ENCODE measurements around the gene FAM217A.
"Not testable (repeated sequence)": the region's sequence is repeated elsewhere in the genome, so short reads cannot be mapped to it uniquely, and the experiment has no call there.

FAM217A gene

DNA sequence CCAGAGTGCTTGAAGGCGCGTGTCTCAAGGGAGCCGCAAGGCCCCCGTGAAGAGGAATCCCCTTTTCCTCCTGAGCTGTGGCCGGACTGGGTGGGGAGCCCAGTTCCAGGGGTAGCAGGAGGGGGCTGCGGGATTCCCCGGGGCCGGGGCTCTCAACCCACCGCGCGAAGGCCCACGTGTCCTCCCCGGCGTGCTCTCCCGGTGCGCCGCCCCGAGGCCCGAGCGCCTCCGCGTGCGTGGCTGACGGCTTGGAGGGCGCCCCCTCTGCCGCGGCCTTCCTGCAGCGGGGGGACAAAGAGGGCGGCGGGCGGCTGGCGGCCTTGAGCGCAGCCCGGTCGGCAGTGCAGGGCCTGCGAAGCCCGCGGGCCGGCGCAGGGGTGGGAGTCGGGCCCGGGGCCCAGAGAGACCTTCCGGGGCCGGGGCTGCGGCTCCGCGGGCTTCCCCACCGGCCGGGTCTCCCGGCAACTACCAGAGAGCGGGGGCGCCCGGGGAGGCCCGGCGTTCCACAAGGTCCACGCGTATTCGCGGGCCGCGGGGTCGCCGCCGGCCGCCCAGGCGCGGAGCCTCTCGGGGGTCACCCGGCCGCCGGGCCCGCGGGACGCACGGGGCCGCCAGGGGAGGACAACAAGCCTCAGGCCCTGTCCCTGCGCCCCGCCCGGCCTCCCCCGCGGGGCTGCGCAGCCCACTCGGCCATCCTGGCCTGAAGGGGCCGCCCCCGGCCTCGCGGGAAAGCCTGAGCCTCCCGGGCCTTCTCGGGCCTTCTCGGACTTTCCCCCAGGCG lies at the start of gene FAM217A:
Gene FAM217A, minus strand, starts transcription at position 447 of the 781 bp plus-strand sequence. CDS start 1,723 bp downstream, outside the sequence.
- DNase-seq, result no peak

GRCh38 chr6:4128072-4128471 lies 49.1 kb upstream of the FAM217A start:
- no peak for DNase-seq

DNA sequence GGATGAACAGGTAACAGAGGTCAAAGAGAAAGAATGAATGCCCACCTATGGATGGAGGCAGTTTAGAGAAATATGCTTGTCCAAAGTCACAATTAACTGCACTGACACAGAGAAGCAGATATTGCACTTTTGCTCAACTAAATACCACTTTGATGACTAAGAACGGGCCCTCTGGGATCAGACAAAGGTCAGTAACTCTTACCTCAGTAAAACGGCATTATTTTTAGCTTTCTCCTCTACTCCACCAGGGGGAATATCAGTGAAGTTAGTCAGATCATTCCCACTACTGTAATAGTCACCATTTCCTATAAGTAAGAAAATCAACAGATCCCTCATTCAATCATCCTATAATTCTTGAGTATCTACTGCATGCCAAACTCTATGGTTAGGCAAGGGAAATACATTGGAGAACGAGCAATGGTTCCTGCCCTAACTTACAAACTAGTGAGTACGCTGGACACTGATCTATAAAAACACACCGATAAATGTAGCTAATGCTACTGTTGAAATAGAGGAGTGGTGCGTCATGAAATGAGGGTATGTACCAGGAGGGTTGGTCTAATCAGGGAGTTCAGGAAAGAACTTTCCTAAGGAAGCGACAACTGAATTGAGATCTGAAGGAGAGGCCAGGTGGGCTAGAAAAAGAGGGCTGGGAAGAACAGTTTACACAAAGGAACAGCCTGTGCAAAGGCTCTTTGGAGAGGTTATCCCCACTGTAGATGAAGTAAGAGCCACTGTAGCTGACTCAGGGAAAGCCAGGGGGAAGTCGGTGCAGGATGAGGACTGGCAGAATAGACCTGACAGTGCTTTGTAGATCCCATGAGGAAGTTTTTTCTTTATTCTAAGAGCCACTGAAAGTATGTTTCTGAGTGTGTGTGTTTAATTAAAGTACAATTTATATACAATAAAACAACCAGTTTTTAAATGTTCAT lies 47.3 kb upstream of the FAM217A start:
- no peak for DNase-seq

- no peak for DNase-seq
These were observed 46.6 kb upstream of the FAM217A start for GRCh38 chr6:4125500-4125899.

DNA sequence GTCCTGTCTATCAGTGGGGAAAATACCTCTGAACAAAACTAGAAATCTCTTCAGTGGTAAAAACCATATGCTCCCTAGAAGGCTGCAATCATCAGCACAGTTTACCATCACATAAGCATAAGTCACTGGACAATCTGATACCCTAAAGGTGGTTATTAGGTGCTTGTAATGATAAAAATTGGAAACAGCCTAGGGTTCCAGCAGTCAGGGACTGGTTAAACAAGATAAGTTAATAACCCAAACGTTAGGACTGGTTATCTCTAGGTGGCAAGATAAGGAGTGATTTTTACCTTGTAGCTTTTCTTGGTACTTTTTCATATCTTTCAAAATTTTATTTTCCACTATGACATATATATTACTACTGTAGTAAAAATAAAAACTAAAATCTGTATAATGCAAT lies 45.4 kb upstream of the FAM217A start:
- no peak for DNase-seq

GRCh38 chr6:4115741-4116140 lies 36.8 kb upstream of the FAM217A start:
- DNase-seq, result no peak

DNA sequence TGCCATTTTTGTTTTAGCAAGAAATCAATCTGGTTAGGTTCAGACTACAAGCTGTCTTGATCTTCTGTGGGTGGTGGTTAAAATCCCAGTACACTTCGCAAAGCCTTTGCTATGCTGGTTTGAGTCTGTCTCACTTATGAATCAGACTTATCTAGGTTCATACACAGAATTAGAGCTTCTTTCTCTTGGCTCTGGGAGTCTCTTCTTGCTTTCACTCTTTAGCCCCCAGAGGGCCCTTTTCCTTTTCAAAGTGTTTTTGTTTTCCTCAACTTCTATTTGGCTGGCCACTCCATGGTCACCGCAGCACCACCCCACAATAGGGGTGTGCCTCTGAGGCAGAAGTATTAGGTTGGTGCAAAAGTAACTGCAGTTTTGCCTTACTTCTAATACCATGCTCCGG lies 35.2 kb upstream of the FAM217A start:
- no peak for DNase-seq

DNA sequence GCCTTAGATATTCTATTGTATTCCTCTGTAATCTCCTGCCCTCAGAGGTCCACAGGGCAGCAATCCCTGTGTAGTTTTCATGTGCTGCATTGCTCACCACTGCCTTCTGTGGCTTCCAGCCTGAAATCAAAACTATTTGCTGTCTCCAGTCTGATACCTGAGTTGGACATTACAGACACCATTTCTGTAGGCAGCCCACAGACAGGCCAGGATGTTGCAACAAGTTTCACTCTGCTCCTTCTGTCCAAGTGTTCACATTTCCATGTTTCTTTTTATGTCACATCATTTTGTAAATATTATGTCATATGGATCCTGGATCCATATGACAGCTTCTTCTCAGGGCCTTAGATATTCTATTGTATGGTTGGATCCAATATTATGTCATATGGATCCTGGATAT lies 34.7 kb upstream of the FAM217A start:
- no peak for DNase-seq

DNA sequence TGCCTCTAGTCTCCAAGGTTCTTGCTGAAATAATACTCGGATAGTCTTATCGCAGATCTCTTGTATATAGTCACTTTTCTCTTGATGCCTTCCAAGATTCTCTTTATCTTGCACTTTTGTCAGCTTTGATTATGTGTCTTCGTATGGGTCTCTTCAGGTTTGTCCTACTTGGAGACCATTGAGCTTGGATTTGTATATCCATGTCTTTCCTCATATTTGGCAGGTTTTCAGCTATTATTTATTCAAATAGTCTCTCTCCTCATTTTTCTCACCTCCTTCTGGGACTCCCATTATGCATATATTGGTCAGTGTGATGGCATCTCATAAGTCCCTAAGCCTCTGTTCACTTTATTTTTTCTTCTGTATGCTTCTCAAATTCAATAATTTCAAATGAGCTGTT lies 33.4 kb upstream of the FAM217A start:
- DNase-seq, result no peak

DNA sequence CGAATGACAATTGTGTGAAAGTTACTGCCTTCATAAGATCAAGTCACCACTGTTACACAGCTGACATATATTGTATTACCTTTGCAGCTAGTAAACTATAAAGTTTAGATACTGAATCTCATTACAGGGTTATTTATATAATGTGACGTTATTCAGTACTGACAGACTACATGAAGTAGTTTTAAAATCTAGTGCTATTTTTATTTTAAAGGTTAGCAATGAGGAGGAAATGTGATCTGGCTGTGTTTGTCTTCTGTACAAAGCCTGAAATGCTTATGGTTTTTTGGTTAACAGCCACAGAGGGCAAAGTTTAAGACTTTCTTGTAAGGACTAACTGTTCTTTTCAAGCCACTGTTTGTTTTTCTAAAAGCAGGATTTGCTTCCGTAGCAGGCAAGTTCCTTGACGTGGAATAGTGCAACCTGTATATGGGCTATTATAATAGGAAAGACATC lies 30.5 kb upstream of the FAM217A start:
- DNase-seq, result not testable (repeated sequence)

GRCh38 chr6:4108561-4109093 lies 29.7 kb upstream of the FAM217A start:
- DNase-seq, result no peak

- no peak for DNase-seq
These were observed 28.9 kb upstream of the FAM217A start for GRCh38 chr6:4107873-4108272.

DNA sequence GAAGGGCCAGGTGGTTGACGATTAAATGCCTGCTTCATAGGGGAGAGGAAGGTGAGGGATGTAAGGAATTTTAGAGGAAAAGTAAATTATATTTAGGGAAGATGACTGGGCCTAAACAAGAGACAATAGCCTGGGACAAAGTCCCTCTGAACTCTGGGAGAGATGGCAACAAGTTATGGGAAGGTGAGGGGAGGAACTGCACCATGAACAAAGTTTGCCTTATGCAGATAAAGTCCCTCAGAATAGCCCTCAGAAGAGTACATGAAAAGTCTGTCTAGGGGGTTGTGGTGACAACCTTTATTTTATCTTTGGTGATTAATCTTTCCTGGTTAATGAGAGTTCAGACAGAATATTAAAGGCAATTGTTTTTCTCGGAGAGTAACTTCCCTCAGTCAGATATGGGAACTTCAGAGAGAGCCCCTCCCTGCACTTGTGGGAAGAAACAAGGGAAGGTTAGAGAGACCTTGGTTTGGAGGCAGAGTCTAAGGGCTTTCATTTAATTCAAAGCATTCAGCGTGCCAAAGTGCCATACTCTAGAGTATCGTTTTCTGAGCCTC lies 27.1 kb upstream of the FAM217A start:
- no peak for DNase-seq

DNA sequence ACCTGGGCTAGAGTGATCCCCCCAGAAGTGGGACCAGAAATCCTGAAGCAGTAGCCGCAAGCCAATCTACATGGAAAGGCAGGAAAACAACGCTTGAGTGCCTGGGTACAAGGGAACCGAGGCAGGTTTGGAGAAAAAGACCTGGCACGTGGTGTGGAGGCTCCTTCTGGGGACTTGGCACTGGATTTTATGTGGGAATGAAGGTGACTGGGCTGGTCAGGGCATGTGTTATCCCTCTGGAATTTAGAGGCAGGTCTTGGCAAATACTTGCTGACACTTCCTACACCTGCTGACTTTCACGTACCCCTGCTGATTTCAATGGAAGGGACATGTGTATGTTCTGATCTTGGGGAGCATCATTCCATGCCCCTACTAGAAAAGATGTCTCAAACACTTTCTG lies 25.0 kb upstream of the FAM217A start:
- no peak for DNase-seq

GRCh38 chr6:4102687-4103244 lies 23.8 kb upstream of the FAM217A start:
- peak; percentile 80 for DNase-seq

DNA sequence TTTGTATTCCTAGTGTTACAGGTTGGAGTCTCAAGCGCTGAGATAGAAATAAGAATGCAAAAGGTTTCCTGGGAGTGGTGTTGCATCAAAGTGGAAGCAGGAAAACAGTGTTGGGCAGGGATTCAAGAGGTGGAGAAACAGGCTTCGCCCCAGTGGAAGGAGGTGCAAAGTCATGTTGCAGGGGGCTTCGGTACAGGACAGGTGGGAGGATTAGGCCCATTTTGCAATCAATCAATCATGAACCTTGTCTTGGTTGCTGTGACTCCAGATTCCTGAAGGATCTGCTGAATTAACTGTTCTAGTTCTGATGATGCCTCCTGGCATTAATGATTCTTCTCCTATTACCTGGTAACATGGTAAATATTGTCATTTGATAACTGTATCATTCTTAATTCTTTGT lies 22.4 kb upstream of the FAM217A start:
- DNase-seq, result no peak

GRCh38 chr6:4100655-4101054 lies 21.7 kb upstream of the FAM217A start:
- no peak for DNase-seq

GRCh38 chr6:4093288-4093687 lies 14.4 kb upstream of the FAM217A start:
- DNase-seq, result no peak

- no peak for DNase-seq
These were observed 13.0 kb upstream of the FAM217A start for GRCh38 chr6:4091941-4092340.

- DNase-seq, result not testable (repeated sequence)
These were observed 11.1 kb upstream of the FAM217A start for GRCh38 chr6:4090043-4090442.

GRCh38 chr6:4088704-4089103 lies 9.8 kb upstream of the FAM217A start:
- DNase-seq, result no peak

- no peak for DNase-seq
These were observed 6.4 kb upstream of the FAM217A start for GRCh38 chr6:4085332-4085700.
